Measurements from ENCODE around the gene SH3BGR.

SH3BGR gene

DNA sequence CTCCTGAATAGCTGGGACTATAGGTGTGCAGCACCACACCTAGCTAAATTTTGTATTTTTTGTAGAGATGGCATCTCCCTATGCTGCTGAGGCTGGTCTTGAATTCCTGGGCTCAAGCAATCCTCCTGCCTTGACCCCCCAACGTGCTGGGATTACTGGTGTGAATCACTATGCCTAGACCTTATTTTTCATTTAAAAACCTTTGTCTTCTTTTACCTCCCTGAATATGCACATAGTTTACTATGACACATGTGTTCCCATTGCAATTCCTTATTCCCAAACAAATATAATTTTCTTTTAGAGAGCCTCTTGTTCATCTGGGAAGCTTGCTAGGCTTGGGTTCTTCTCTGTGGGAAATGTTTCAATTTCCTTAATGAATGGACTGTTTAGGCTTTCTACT lies 16.8 kb downstream of the SH3BGR start:
- Histone ChIP-seq H3K4me3 (ENCODE audit: severe bottlenecking) (no peak overlapping the region), H3K9me3 (ENCODE audit: severe bottlenecking) (no peaks in the 10 kb centered on the region), H3K27me3 (ENCODE audit: insufficient read depth, poor library complexity, severe bottlenecking) (no peaks in the 10 kb centered on the region), H3K36me3 (ENCODE audit: low read depth) (no peaks in the 10 kb centered on the region), H3K27ac (ENCODE audit: poor library complexity, severe bottlenecking) (no peak overlapping the region), H3K4me1 (ENCODE audit: insufficient read depth, poor library complexity, severe bottlenecking) (no peaks in the 10 kb centered on the region)
- TF ChIP-seq, protein P1, sequence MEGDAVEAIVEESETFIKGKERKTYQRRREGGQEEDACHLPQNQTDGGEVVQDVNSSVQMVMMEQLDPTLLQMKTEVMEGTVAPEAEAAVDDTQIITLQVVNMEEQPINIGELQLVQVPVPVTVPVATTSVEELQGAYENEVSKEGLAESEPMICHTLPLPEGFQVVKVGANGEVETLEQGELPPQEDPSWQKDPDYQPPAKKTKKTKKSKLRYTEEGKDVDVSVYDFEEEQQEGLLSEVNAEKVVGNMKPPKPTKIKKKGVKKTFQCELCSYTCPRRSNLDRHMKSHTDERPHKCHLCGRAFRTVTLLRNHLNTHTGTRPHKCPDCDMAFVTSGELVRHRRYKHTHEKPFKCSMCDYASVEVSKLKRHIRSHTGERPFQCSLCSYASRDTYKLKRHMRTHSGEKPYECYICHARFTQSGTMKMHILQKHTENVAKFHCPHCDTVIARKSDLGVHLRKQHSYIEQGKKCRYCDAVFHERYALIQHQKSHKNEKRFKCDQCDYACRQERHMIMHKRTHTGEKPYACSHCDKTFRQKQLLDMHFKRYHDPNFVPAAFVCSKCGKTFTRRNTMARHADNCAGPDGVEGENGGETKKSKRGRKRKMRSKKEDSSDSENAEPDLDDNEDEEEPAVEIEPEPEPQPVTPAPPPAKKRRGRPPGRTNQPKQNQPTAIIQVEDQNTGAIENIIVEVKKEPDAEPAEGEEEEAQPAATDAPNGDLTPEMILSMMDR (IDR thresholded peaks at IDR 0.05; ENCODE audit: poor library complexity, severe bottlenecking): no peak
- DNase-seq (ENCODE audit: low spot score) (no peak), ATAC-seq (ENCODE audit: low read depth) (no peak)

DNA sequence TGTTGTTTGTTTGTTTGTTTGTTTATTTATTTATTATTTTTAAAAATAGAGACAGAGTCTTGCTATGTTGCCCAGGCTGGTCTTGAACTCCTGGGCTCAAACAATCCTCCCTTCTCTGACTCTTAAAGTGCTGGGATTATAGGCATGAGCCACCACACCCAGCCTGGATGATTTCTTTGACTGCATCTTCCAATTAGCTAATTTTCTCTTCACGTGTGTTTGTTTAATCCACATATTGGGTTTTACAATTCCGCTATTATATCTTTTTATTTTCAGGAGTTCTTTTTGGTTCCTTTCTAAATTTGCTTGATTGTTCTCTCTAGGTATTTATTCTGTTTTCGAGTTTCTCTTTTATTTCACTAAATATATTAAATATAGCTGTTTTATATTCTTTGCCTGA lies 19.8 kb downstream of the SH3BGR start:
- ATAC-seq (ENCODE audit: low read depth): no peak
- H3K4me3 ChIP-seq (ENCODE audit: severe bottlenecking): no peak overlapping the region
- no peak overlapping the region for H3K27ac ChIP-seq (ENCODE audit: poor library complexity, severe bottlenecking)
- no peaks in the 10 kb centered on the region for H3K4me1 ChIP-seq (ENCODE audit: insufficient read depth, poor library complexity, severe bottlenecking)
- H3K27me3 ChIP-seq (ENCODE audit: insufficient read depth, poor library complexity, severe bottlenecking): no peaks in the 10 kb centered on the region
- TF ChIP-seq, protein P1 (IDR thresholded peaks at IDR 0.05; ENCODE audit: poor library complexity, severe bottlenecking): no peak
- DNase-seq (ENCODE audit: low spot score): no peak
- H3K9me3 ChIP-seq (ENCODE audit: severe bottlenecking): no peaks in the 10 kb centered on the region
- no peaks in the 10 kb centered on the region for H3K36me3 ChIP-seq (ENCODE audit: low read depth)

DNA sequence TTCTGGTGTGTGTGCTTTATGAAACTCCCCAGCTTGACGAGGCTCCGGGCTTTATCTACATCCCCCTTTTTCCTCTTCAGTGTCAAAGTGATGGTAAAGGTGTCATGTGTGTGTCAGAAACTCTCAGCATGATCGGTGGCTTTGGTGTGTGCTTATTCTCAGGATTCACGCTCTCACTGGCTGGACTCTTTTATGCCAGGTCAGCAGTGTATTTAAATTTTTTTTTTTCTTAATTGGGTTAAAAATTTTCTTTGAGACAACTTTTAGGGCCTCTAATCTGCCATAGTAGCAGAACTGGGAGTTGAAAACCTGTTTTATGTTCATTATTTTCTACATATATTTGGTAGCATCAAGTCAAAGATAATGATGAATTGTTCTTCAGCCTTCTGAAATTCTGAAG lies 21.0 kb downstream of the SH3BGR start:
- Histone ChIP-seq H3K27me3 (ENCODE audit: insufficient read depth, poor library complexity, severe bottlenecking) (no peaks in the 10 kb centered on the region), H3K36me3 (ENCODE audit: low read depth) (no peaks in the 10 kb centered on the region), H3K9me3 (ENCODE audit: severe bottlenecking) (no peaks in the 10 kb centered on the region), H3K27ac (ENCODE audit: poor library complexity, severe bottlenecking) (no peak overlapping the region), H3K4me3 (ENCODE audit: severe bottlenecking) (no peak overlapping the region), H3K4me1 (ENCODE audit: insufficient read depth, poor library complexity, severe bottlenecking) (no peaks in the 10 kb centered on the region)
- ATAC-seq (ENCODE audit: low read depth) (no peak), DNase-seq (ENCODE audit: low spot score) (no peak)
- TF ChIP-seq, protein P1 (IDR thresholded peaks at IDR 0.05; ENCODE audit: poor library complexity, severe bottlenecking): no peak

DNA sequence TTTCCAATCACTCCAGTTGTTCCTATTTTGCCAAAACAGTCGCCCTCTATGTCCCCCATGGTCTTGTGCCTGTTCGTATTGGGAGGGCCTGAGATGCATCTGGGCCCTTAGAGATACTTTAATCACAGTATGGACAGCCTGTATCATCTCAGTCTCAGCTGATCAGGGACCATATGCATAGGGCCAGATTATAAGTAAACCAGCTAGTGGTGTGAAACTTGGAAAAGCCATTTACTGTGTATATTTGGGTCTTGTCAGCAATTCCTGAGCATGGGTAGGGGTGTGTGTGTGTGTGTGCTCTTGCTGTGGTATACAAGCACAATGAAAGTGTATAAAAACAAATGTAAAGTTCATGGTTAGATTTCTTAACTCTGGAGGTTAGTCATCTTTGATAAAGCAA lies 22.8 kb downstream of the SH3BGR start:
- no peak overlapping the region for H3K4me3 ChIP-seq (ENCODE audit: severe bottlenecking)
- no peak for ATAC-seq (ENCODE audit: low read depth)
- H3K4me1 ChIP-seq (ENCODE audit: insufficient read depth, poor library complexity, severe bottlenecking): no peaks in the 10 kb centered on the region
- DNase-seq (ENCODE audit: low spot score): no peak
- H3K36me3 ChIP-seq (ENCODE audit: low read depth): no peaks in the 10 kb centered on the region
- TF ChIP-seq, protein P1 (IDR thresholded peaks at IDR 0.05; ENCODE audit: poor library complexity, severe bottlenecking): no peak
- H3K27me3 ChIP-seq (ENCODE audit: insufficient read depth, poor library complexity, severe bottlenecking): peaks cover 4% of the 10 kb centered on the region
- H3K9me3 ChIP-seq (ENCODE audit: severe bottlenecking): no peaks in the 10 kb centered on the region
- no peak overlapping the region for H3K27ac ChIP-seq (ENCODE audit: poor library complexity, severe bottlenecking)

DNA sequence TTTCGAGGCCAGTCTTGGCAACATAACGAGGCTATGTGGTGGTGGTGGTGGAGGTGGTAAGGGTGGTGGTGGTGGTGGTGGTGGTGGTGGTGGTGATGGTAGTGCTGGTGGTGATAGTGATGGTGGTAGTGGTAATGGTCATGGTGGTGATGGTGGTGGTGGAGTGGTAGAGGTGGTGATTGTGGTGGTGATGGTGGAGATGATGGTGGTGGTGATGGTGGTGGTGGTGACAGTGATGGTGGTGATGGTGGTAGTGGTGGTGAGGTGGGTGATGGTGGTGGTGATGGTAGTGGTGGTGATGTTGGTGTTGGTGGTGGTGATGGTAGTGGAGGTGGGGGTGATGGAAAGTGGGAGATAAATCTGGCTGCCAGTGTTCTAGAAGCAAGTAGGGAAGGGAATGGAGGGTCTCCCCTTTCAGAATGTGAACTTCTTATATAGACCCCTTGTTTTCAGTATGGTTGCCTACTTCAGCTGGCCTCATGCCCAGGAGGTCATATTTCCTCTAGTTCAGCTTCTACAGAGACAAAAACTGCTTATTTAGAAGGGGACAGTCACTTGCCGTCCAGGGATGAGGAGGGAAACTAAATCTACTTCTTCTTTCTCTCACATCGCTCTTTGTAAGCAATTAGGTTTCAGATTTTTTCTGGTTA lies 27.5 kb downstream of the SH3BGR start:
- H3K9me3 ChIP-seq (ENCODE audit: severe bottlenecking): no peaks in the 10 kb centered on the region
- peaks cover 4% of the 10 kb centered on the region for H3K27me3 ChIP-seq (ENCODE audit: insufficient read depth, poor library complexity, severe bottlenecking)
- H3K4me1 ChIP-seq (ENCODE audit: insufficient read depth, poor library complexity, severe bottlenecking): no peaks in the 10 kb centered on the region
- no peak for DNase-seq (ENCODE audit: low spot score)
- no peak overlapping the region for H3K27ac ChIP-seq (ENCODE audit: poor library complexity, severe bottlenecking)
- ATAC-seq (ENCODE audit: low read depth): no peak
- no peaks in the 10 kb centered on the region for H3K36me3 ChIP-seq (ENCODE audit: low read depth)
- TF ChIP-seq, protein P1 (IDR thresholded peaks at IDR 0.05; ENCODE audit: poor library complexity, severe bottlenecking): no peak
- no peak overlapping the region for H3K4me3 ChIP-seq (ENCODE audit: severe bottlenecking)
